ENCODE results near the gene BRS3. TPM values are rescaled to one million over a fixed set of nuclear protein-coding genes. Genes with fewer than 3 reads are reported as not detected.

BRS3 gene
- total and polyA plus RNA-seq, 2 experiments from 2014 or later = not detected

GRCh38 chrX:136468391-136469103, 19.2 kb upstream of the BRS3 start:
- no peaks in the 10 kb centered on the region for H3K36me3 Mint-ChIP-seq (ENCODE audit: low read depth)

GRCh38 chrX:136473663-136474062, 14.1 kb upstream of the BRS3 start:
- no peaks in the 10 kb centered on the region for H3K36me3 ChIP-seq (ENCODE audit: insufficient read depth)
- ATAC-seq (no peak), DNase-seq (ENCODE audit: low spot score) (no peak)
- Mint-ChIP-seq H3K4me3 (no peak overlapping the region), H3K36me3 (ENCODE audit: low read depth) (no peaks in the 10 kb centered on the region), H3K27ac (no peak overlapping the region), H3K4me1 (no peaks in the 10 kb centered on the region), H3K27me3 (ENCODE audit: insufficient read depth, low read depth, poor library complexity) (peaks cover 2% of the 10 kb centered on the region), H3K9me3 (no peaks in the 10 kb centered on the region)
- H2AFZ ChIP-seq = no peak overlapping the region
- H3K79me2 ChIP-seq (replicated peaks; ENCODE audit: insufficient read depth) = no peaks in the 10 kb centered on the region
- H3K27me3 ChIP-seq (ENCODE audit: insufficient read depth) = no peaks in the 10 kb centered on the region
- H4K20me1 ChIP-seq (replicated peaks; ENCODE audit: insufficient read depth) = no peaks in the 10 kb centered on the region
- no peaks in the 10 kb centered on the region for H3F3A ChIP-seq (replicated peaks; ENCODE audit: low read depth)
- no peak overlapping the region for H3K4me3 ChIP-seq
- H3K9me2 ChIP-seq (ENCODE audit: insufficient read depth) = no peaks in the 10 kb centered on the region
- H3K27ac ChIP-seq (ENCODE audit: low read depth) = no peak overlapping the region
- H3K4me2 ChIP-seq = no peak overlapping the region
- no peaks in the 10 kb centered on the region for H3K4me1 ChIP-seq (ENCODE audit: insufficient read depth)
- TF ChIP-seq ETS1 (IDR thresholded peaks at IDR 0.05) (no peak), REST (IDR thresholded peaks at IDR 0.05; ENCODE audit: unreplicated experiment) (no peak), CTCF (conservative IDR thresholded peaks at IDR 0.05; ENCODE audit: low read depth in 2 of 2) (no peak), POLR2AphosphoS5 (IDR thresholded peaks at IDR 0.05; ENCODE audit: low read depth) (no peak), STAT1 (IDR thresholded peaks at IDR 0.05; ENCODE audit: unreplicated experiment) (no peak), EZH2 (IDR thresholded peaks at IDR 0.05; ENCODE audit: low read depth, unreplicated experiment) (no peak), JUNB (IDR thresholded peaks at IDR 0.05; ENCODE audit: unreplicated experiment) (no peak), ZNF331 (CRISPR knock-in tag; IDR thresholded peaks at IDR 0.05; ENCODE audit: low read depth) (no peak), CREB1 (CRISPR knock-in tag; IDR thresholded peaks at IDR 0.05; ENCODE audit: low read depth) (no peak)

More at GRCh38 chrX:136468391-136469103, 19.2 kb upstream of the BRS3 start:
- TF ChIP-seq ZNF331 (CRISPR knock-in tag; IDR thresholded peaks at IDR 0.05; ENCODE audit: low read depth) (no peak), CTCF (conservative IDR thresholded peaks at IDR 0.05; ENCODE audit: low read depth in 2 of 2) (no peak), STAT1 (IDR thresholded peaks at IDR 0.05; ENCODE audit: unreplicated experiment) (no peak), CREB1 (CRISPR knock-in tag; IDR thresholded peaks at IDR 0.05; ENCODE audit: low read depth) (no peak)
- Mint-ChIP-seq H3K4me3 (no peak overlapping the region), H3K4me1 (no peaks in the 10 kb centered on the region), H3K9me3 (no peaks in the 10 kb centered on the region), H3K27ac (no peak overlapping the region), H3K27me3 (ENCODE audit: insufficient read depth, low read depth, poor library complexity) (peaks cover 2% of the 10 kb centered on the region)
- H3F3A ChIP-seq (replicated peaks; ENCODE audit: low read depth) = no peaks in the 10 kb centered on the region
- ATAC-seq = no peak
- H3K79me2 ChIP-seq (replicated peaks; ENCODE audit: insufficient read depth) = no peaks in the 10 kb centered on the region
- no peak overlapping the region for H3K4me2 ChIP-seq
- no peak overlapping the region for H3K27ac ChIP-seq (ENCODE audit: low read depth)
- H3K27me3 ChIP-seq (ENCODE audit: insufficient read depth) = no peaks in the 10 kb centered on the region
- H3K4me1 ChIP-seq (ENCODE audit: insufficient read depth) = no peaks in the 10 kb centered on the region
- no peak for DNase-seq (ENCODE audit: low spot score)
- no peak overlapping the region for H3K4me3 ChIP-seq
- H3K9me2 ChIP-seq (ENCODE audit: insufficient read depth) = no peaks in the 10 kb centered on the region
- no peaks in the 10 kb centered on the region for H4K20me1 ChIP-seq (replicated peaks; ENCODE audit: insufficient read depth)
- H2AFZ ChIP-seq = no peak overlapping the region
- no peaks in the 10 kb centered on the region for H3K36me3 ChIP-seq (ENCODE audit: insufficient read depth)
